Activated gamma-delta T cell (primary cell): ENCODE measurements around the gene UNC93A.
"Not testable (repeated sequence)": the region's sequence is repeated elsewhere in the genome, so short reads cannot be mapped to it uniquely, and the experiment has no call there.

Source experiments
- DNase-seq: peaks from one replicate; lab custom pipeline; 2025; lab: John Stamatoyannopoulos, UW

Gene UNC93A

GRCh38 chr6:167270499-167271311 lies 20.4 kb upstream of the UNC93A start:
- DNase-seq: no peak

- DNase-seq: no peak
Observed at GRCh38 chr6:167272151-167272550, 19.0 kb upstream of the UNC93A start.

- DNase-seq: no peak
Observed at GRCh38 chr6:167272696-167273379, 18.3 kb upstream of the UNC93A start.

- no peak for DNase-seq
Observed at GRCh38 chr6:167274270-167274669, 16.8 kb upstream of the UNC93A start.

- no peak for DNase-seq
Observed at GRCh38 chr6:167275001-167275400, 16.1 kb upstream of the UNC93A start.

- no peak for DNase-seq
Observed at GRCh38 chr6:167275436-167275835, 15.7 kb upstream of the UNC93A start.

- DNase-seq: no peak
Observed at GRCh38 chr6:167276772-167277533, 14.2 kb upstream of the UNC93A start.

GRCh38 chr6:167278173-167278940 lies 12.8 kb upstream of the UNC93A start:
- DNase-seq: not testable (repeated sequence)

- no peak for DNase-seq
Observed at GRCh38 chr6:167279766-167280446, 11.2 kb upstream of the UNC93A start.

GRCh38 chr6:167280466-167280865 lies 10.6 kb upstream of the UNC93A start:
- not testable (repeated sequence) for DNase-seq

- DNase-seq: no peak
Observed at GRCh38 chr6:167282165-167282564, 8.9 kb upstream of the UNC93A start.

GRCh38 chr6:167284565-167284964 lies 6.5 kb upstream of the UNC93A start:
- DNase-seq: not testable (repeated sequence)

GRCh38 chr6:167285077-167285770 lies 5.9 kb upstream of the UNC93A start:
- DNase-seq: no peak

GRCh38 chr6:167287513-167288048 lies 3.5 kb upstream of the UNC93A start:
- no peak for DNase-seq

GRCh38 chr6:167288591-167289225 lies 2.4 kb upstream of the UNC93A start:
- DNase-seq: not testable (repeated sequence)

- not testable (repeated sequence) for DNase-seq
Observed at GRCh38 chr6:167289291-167289690, 1.8 kb upstream of the UNC93A start.

- no peak for DNase-seq
Observed at GRCh38 chr6:167291623-167292300, 647 bp downstream of the UNC93A start.

- DNase-seq: no peak
Observed at GRCh38 chr6:167292301-167293087, 1.4 kb downstream of the UNC93A start.
